Measurements from ENCODE around the gene PKNOX2. TPM values are rescaled to one million over a fixed set of nuclear protein-coding genes. Genes with fewer than 3 reads are reported as not detected.
A peak's percentile ranks its signal among the peaks of the same experiment; 100 is the strongest.

PKNOX2 gene
- total RNA-seq, 1 donor from 2014 or later, result 41.8 TPM

- H3K4me1 Mint-ChIP-seq (ENCODE audit: unreplicated experiment), result peaks cover 42% of the 10 kb centered on the region
- H3K9me3 Mint-ChIP-seq (ENCODE audit: unreplicated experiment), result no peaks in the 10 kb centered on the region
- peaks cover 37% of the 10 kb centered on the region for H3K36me3 Mint-ChIP-seq (ENCODE audit: low read depth, unreplicated experiment)
- H3K27me3 Mint-ChIP-seq (ENCODE audit: unreplicated experiment), result peaks cover 7% of the 10 kb centered on the region
- TF ChIP-seq CTCF (IDR thresholded peaks at IDR 0.05; ENCODE audit: unreplicated experiment), result no peak
- no peak overlapping the region for H3K27ac Mint-ChIP-seq (ENCODE audit: unreplicated experiment)
- DNase-seq (ENCODE audit: low spot score), result no peak
- H3K4me3 Mint-ChIP-seq (ENCODE audit: unreplicated experiment), result no peak overlapping the region
Observed at GRCh38 chr11:125356797-125357196, 192.2 kb downstream of the PKNOX2 start.

- no peak for DNase-seq (ENCODE audit: low spot score)
- Mint-ChIP-seq H3K27ac (ENCODE audit: unreplicated experiment) (no peak overlapping the region), H3K4me1 (ENCODE audit: unreplicated experiment) (peaks cover 45% of the 10 kb centered on the region), H3K4me3 (ENCODE audit: unreplicated experiment) (no peak overlapping the region), H3K36me3 (ENCODE audit: low read depth, unreplicated experiment) (peaks cover 32% of the 10 kb centered on the region), H3K9me3 (ENCODE audit: unreplicated experiment) (no peaks in the 10 kb centered on the region), H3K27me3 (ENCODE audit: unreplicated experiment) (peaks cover 4% of the 10 kb centered on the region)
- no peak for TF ChIP-seq CTCF (IDR thresholded peaks at IDR 0.05; ENCODE audit: unreplicated experiment)
Observed at GRCh38 chr11:125357551-125357950, 193.0 kb downstream of the PKNOX2 start.

- peaks cover 4% of the 10 kb centered on the region for H3K27me3 Mint-ChIP-seq (ENCODE audit: unreplicated experiment)
- peaks cover 27% of the 10 kb centered on the region for H3K36me3 Mint-ChIP-seq (ENCODE audit: low read depth, unreplicated experiment)
- peaks cover 45% of the 10 kb centered on the region for H3K4me1 Mint-ChIP-seq (ENCODE audit: unreplicated experiment)
- TF ChIP-seq CTCF (IDR thresholded peaks at IDR 0.05; ENCODE audit: unreplicated experiment), result no peak
- no peak for DNase-seq (ENCODE audit: low spot score)
- no peak overlapping the region for H3K4me3 Mint-ChIP-seq (ENCODE audit: unreplicated experiment)
- H3K27ac Mint-ChIP-seq (ENCODE audit: unreplicated experiment), result peak overlapping the region; percentile 82
- H3K9me3 Mint-ChIP-seq (ENCODE audit: unreplicated experiment), result no peaks in the 10 kb centered on the region
Observed at GRCh38 chr11:125358254-125358840, 193.8 kb downstream of the PKNOX2 start.

GRCh38 chr11:125359130-125359529 lies 194.6 kb downstream of the PKNOX2 start:
- no peak for DNase-seq (ENCODE audit: low spot score)
- no peaks in the 10 kb centered on the region for H3K27me3 Mint-ChIP-seq (ENCODE audit: unreplicated experiment)
- H3K27ac Mint-ChIP-seq (ENCODE audit: unreplicated experiment), result peak overlapping the region; percentile 82
- H3K9me3 Mint-ChIP-seq (ENCODE audit: unreplicated experiment), result no peaks in the 10 kb centered on the region
- no peak overlapping the region for H3K4me3 Mint-ChIP-seq (ENCODE audit: unreplicated experiment)
- H3K4me1 Mint-ChIP-seq (ENCODE audit: unreplicated experiment), result peaks cover 44% of the 10 kb centered on the region
- TF ChIP-seq CTCF (IDR thresholded peaks at IDR 0.05; ENCODE audit: unreplicated experiment), result no peak
- peaks cover 27% of the 10 kb centered on the region for H3K36me3 Mint-ChIP-seq (ENCODE audit: low read depth, unreplicated experiment)

GRCh38 chr11:125360066-125360465 lies 195.5 kb downstream of the PKNOX2 start:
- Mint-ChIP-seq H3K9me3 (ENCODE audit: unreplicated experiment) (no peaks in the 10 kb centered on the region), H3K4me1 (ENCODE audit: unreplicated experiment) (peaks cover 46% of the 10 kb centered on the region), H3K27me3 (ENCODE audit: unreplicated experiment) (peaks cover 2% of the 10 kb centered on the region), H3K36me3 (ENCODE audit: low read depth, unreplicated experiment) (peaks cover 34% of the 10 kb centered on the region), H3K4me3 (ENCODE audit: unreplicated experiment) (no peak overlapping the region), H3K27ac (ENCODE audit: unreplicated experiment) (no peak overlapping the region)
- TF ChIP-seq CTCF (IDR thresholded peaks at IDR 0.05; ENCODE audit: unreplicated experiment), result no peak
- DNase-seq (ENCODE audit: low spot score), result no peak

Data from endothelial cell (in vitro differentiated cells).